ENCODE data around the gene CLECL1. TPM values are rescaled to one million over a fixed set of nuclear protein-coding genes. Genes with fewer than 3 reads are reported as not detected.

CLECL1 gene
- total RNA-seq, 2 experiments from 2014 or later: 73.3 to 114 TPM

- POLR2A ChIA-PET: interaction anchor here (0.6 to 1.6 kb wide), 8 partner anchors 8 to 461 kb away, joined by 3 to 8 read pairs (median 4); partner anchors contain the start of gene CD69
- no peak for DNase-seq (ENCODE audit: low spot score)
- no peaks in the 10 kb centered on the region for H3K9me2 ChIP-seq (ENCODE audit: insufficient read depth, low read length)
- no peak overlapping the region for H3K27ac ChIP-seq (ENCODE audit: low read depth, low read length, poor library complexity, severe bottlenecking)
- peaks cover 17% of the 10 kb centered on the region for H3K4me1 ChIP-seq (ENCODE audit: insufficient read depth, low read length, poor library complexity, severe bottlenecking)
- H4K20me1 ChIP-seq (ENCODE audit: insufficient read depth, low read length): no peaks in the 10 kb centered on the region
- peaks cover 42% of the 10 kb centered on the region for H3K36me3 ChIP-seq (ENCODE audit: insufficient read depth, low read length)
- intact Hi-C loops (cut with micrococcal nuclease; ENCODE audit: unreplicated experiment): no loop called here
- H2AFZ ChIP-seq (ENCODE audit: low read length): no peak overlapping the region
- H3K4me3 ChIP-seq (ENCODE audit: low read depth, low read length, poor library complexity, severe bottlenecking): no peak overlapping the region
- no peaks in the 10 kb centered on the region for H3K79me2 ChIP-seq (ENCODE audit: insufficient read depth, low read depth, low read length)
- CTCF ChIA-PET (ENCODE audit: unreplicated experiment): interaction anchor here (0.9 kb wide), 2 partner anchors 8 to 11 kb away, joined by 3 to 4 read pairs; no protein-coding TSS in a partner anchor
- peaks cover 9% of the 10 kb centered on the region for H3K9me3 ChIP-seq (ENCODE audit: low read length)
- no TSS peak for BruUV-seq (replicated peaks)
- TF ChIP-seq EZH2phosphoT487 (IDR thresholded peaks at IDR 0.05; ENCODE audit: borderline replicate concordance, low read depth, low read length): no peak
- TF ChIP-seq, protein P1, sequence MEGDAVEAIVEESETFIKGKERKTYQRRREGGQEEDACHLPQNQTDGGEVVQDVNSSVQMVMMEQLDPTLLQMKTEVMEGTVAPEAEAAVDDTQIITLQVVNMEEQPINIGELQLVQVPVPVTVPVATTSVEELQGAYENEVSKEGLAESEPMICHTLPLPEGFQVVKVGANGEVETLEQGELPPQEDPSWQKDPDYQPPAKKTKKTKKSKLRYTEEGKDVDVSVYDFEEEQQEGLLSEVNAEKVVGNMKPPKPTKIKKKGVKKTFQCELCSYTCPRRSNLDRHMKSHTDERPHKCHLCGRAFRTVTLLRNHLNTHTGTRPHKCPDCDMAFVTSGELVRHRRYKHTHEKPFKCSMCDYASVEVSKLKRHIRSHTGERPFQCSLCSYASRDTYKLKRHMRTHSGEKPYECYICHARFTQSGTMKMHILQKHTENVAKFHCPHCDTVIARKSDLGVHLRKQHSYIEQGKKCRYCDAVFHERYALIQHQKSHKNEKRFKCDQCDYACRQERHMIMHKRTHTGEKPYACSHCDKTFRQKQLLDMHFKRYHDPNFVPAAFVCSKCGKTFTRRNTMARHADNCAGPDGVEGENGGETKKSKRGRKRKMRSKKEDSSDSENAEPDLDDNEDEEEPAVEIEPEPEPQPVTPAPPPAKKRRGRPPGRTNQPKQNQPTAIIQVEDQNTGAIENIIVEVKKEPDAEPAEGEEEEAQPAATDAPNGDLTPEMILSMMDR (conservative IDR thresholded peaks at IDR 0.05; ENCODE audit: low read length): no peak
- no peak overlapping the region for H3K4me2 ChIP-seq (ENCODE audit: low read length)
These were observed 32.8 kb downstream of the CLECL1 start for GRCh38 chr12:9699898-9700605.

GRCh38 chr12:9699269-9699897, 33.5 kb downstream of the CLECL1 start:
- TF ChIP-seq EZH2phosphoT487 (IDR thresholded peaks at IDR 0.05; ENCODE audit: borderline replicate concordance, low read depth, low read length): no peak
- TF ChIP-seq, protein P1 (conservative IDR thresholded peaks at IDR 0.05; ENCODE audit: low read length): no peak
- BruUV-seq (replicated peaks): no TSS peak
- Histone ChIP-seq H2AFZ (ENCODE audit: low read length) (no peak overlapping the region), H3K4me3 (ENCODE audit: low read depth, low read length, poor library complexity, severe bottlenecking) (no peak overlapping the region), H3K36me3 (ENCODE audit: insufficient read depth, low read length) (peaks cover 46% of the 10 kb centered on the region), H3K4me2 (ENCODE audit: low read length) (no peak overlapping the region), H3K9me3 (ENCODE audit: low read length) (peaks cover 2% of the 10 kb centered on the region; the same call in 1 of the 2 replicates), H3K27ac (ENCODE audit: low read depth, low read length, poor library complexity, severe bottlenecking) (no peak overlapping the region), H3K4me1 (ENCODE audit: insufficient read depth, low read length, poor library complexity, severe bottlenecking) (peaks cover 22% of the 10 kb centered on the region), H3K9me2 (ENCODE audit: insufficient read depth, low read length) (no peaks in the 10 kb centered on the region), H4K20me1 (ENCODE audit: insufficient read depth, low read length) (no peaks in the 10 kb centered on the region), H3K79me2 (ENCODE audit: insufficient read depth, low read depth, low read length) (no peaks in the 10 kb centered on the region)
- no peak for DNase-seq (ENCODE audit: low spot score)
- intact Hi-C loops (cut with micrococcal nuclease; ENCODE audit: unreplicated experiment): no loop called here
- CTCF ChIA-PET (ENCODE audit: unreplicated experiment): interaction anchor here (0.9 kb wide), 2 partner anchors 9 to 11 kb away, joined by 3 to 4 read pairs; no protein-coding TSS in a partner anchor
- POLR2A ChIA-PET: interaction anchor here (0.6 to 1.6 kb wide), 8 partner anchors 8 to 462 kb away, joined by 3 to 8 read pairs (median 3); partner anchors contain the start of gene CD69
